GM19239 (cell line): ENCODE results near the gene CLEC4M.
A peak's percentile ranks its signal among the peaks of the same experiment; 100 is the strongest.
"Not testable (repeated sequence)": the region's sequence is repeated elsewhere in the genome, so short reads cannot be mapped to it uniquely, and the experiment has no call there.

ENCODE experiments used
- DNase-seq: peaks from one replicate; pipeline ENCODE4 v3.0.0; 2011; ENCODE audit warnings: low spot score; ENCODE audit not compliant: insufficient read length
- FAIRE-seq: peaks from 2 replicates; lab custom pipeline; 2011; peaks lifted over from hg19 to GRCh38; lab: Jason Lieb, UNC

Gene CLEC4M

DNA sequence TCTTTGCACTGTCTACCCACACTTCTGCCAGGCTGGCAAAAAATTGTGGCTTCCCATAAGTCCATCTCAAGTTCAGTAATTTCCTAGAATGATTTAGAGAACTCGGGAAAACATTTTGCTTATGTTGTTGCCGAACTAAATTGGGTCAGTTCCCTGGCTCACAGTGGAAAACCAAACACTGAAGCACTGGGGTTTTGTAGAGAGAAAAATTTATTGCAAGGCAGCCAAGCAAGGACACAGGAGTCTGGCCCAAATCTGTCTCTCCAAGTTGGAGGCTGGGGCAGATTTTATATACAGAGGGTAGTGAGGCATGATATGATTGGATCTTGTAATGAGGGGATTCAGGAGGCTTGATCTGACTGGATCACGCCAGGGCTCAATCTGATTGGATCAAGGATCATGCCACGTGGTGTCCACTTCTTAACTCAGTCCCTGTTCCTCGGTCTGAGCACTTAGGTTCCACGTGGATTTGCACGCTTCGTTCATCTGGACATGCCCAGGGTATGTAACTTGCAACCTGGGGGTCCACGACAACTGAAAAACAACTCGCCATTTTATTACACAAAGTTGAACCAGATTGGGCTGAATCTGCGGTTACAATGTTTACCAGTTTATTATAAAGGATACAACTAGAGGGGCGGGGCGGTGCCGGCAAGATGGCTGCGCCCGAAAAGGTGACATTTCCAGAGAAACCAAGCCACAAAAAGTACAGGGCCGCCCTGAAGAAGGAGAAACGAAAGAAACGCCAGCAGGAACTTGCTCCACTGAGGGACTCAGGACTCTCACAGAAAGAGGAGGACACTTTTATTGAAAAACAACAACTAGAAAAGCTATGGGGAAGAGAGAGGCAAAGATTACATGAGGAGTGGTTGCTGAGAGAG lies 23.0 kb upstream of the CLEC4M start:
- FAIRE-seq: no peak
- no peak for DNase-seq

DNA sequence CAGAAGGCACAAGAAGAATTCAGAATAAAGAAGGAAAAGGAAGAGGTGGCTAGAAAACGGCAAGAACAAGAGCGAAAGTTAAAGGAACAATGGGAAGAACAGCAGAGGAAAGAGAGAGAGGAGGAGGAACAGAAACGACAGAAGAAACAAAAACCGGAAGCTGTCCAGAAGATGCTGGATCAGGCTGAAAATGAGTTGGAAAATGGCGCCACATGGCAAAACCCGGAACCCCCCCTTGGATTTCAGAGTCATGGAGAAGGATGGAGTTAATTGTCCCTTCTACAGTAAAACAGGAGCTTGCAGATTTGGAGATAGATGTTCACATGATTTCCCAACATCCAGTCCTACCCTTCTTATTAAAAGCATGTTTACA lies 22.4 kb upstream of the CLEC4M start:
- FAIRE-seq: no peak
- no peak for DNase-seq

GRCh38 chr19:7742575-7742974 lies 20.5 kb upstream of the CLEC4M start:
- DNase-seq: no peak
- FAIRE-seq: peak; percentile 11

GRCh38 chr19:7742991-7743390 lies 20.1 kb upstream of the CLEC4M start:
- no peak for DNase-seq
- no peak for FAIRE-seq

DNA sequence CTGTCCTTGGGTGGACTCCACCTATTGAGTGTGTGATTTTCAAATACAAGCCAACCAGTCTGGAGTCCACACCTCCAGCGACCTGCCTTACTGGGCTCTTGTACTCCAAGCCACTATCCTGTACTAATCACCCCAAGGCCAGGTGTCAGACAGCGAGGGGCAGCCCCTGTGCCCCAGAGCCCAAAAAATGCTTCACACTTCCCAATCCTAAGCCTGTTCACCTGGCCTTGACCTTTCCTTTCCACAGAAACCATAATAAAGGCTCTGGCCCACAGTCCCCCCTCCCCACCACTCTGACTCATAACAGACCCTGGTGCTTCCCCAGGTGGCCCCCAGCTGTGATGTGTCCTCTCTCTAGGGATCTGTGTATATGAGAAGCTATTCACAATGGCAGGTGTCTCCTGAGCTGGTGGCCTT lies 19.6 kb upstream of the CLEC4M start:
- DNase-seq: peak; percentile 61
- peak; percentile 72 for FAIRE-seq

GRCh38 chr19:7744199-7744786 lies 18.8 kb upstream of the CLEC4M start:
- FAIRE-seq (peak; percentile 8), DNase-seq (no peak)

DNA sequence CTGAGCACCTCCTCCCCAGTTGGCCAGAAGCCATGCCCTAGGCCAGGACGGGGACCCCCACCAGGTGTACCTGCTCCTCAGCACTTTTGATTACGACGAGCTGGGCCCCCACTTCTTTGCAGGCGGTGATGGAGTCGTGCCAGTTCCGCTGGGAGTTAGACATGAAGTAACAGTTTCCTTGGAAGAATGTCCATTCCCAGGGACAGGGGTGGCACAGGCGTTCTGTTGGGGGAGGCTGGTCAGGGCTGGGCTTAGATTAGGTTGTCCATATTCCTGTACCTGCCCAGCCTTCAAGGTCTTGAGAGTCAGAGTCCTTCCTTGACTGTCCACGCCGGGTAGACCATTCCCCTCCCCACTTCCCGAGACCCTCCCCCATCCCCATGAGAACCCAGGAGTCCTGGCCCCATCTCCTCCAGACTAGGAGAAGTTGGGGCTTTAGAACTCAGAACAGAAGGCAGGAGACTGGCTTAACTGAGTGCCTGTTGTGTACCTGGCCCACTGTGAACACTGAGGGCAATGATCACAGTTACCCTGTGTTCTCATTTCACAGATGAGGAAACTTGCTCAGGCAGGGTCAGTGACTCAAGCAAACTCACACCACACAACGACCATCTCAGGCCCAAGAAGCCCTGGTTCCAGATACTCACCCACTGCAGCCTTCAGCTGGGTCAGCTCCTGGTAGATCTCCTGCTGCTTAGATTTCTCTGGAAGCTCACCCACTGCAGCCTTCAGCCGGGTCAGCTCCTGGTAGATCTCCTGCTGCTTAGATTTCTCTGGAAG lies 18.0 kb upstream of the CLEC4M start:
- FAIRE-seq (peak; percentile 18), DNase-seq (no peak)

GRCh38 chr19:7746306-7746705 lies 16.7 kb upstream of the CLEC4M start:
- DNase-seq, FAIRE-seq: not testable (repeated sequence)

GRCh38 chr19:7746903-7747884 lies 15.8 kb upstream of the CLEC4M start, which contains the start of gene CD209:
Gene CD209 (minus strand): TSS chr19:7747534. CDS start chr19:7747511, 23 bp downstream.
- DNase-seq (no peak), FAIRE-seq (no peak)

- DNase-seq (no peak), FAIRE-seq (no peak)
Measured at GRCh38 chr19:7748171-7748570, 14.9 kb upstream of the CLEC4M start.

- DNase-seq (no peak), FAIRE-seq (no peak)
Measured at GRCh38 chr19:7748756-7749155, 14.3 kb upstream of the CLEC4M start.

DNA sequence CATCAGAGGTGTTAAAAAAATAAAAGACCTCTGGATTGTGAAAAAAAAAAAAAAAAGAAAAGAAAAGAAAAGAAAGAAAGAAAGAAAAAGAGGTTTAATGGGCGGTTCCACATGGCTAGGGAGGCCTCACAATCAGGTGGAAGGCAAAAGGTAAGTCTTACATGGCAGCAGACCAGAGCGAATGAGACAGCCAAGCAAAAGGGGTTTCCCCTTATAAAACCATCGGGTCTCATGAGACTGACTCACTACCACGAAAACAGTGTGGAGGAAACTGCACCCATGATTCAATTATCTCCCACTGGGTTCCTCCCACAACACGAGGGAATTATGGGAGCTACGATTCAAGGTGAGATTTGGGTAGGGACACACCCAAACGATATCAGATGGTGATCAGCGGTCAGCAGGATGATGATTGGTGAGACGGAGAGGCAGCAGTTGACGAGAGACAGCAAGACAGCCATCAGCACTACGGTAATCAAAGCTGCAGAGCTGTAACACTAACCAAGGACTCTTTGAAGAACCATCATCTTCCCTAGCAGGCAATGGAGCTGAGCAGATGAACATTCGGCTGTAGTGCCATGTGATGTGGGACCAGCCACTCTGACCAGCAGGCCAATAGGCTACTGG lies 11.8 kb upstream of the CLEC4M start:
- FAIRE-seq (peak; percentile 59), DNase-seq (no peak)

GRCh38 chr19:7756258-7756657 lies 6.8 kb upstream of the CLEC4M start:
- FAIRE-seq (no peak), DNase-seq (no peak)

DNA sequence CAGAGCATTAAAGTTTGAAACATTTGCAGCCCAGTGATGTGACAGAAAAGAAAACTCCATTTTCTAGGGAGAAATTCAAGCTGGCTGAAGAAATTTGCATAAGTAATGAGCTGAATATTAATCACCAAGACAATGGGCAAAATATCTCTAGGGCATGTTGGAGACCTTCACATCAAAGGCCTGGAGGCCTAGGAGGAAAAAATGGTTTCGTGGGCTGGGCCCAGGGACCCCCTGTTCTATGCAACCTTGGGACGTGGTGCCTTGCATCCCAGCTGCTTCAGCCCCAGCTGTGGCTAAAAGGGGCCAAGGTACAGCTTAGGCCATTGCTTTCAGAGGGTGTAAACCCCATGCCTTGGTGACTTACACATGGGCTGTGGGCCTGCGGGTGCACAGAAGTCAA lies 5.7 kb upstream of the CLEC4M start:
- DNase-seq: no peak
- peak; percentile 21 for FAIRE-seq

DNA sequence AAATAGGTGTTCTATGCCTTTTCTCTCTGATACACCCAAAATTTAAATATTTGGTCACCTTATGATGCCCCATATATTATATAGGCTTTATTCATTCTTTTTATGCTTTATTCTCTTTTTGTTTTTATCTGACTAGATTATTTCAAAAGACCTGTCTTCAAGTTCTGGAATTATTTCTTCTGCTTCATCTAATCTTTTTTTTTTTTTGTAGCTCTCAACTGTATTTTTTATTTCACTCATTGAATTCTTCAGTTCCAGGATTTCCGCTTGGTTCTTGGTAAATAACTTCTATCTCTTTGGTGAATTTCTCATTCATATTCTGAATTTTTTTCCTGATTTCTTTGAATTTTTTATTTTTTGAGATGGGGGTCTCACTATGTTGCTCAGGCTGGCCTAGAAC lies 3.9 kb upstream of the CLEC4M start:
- DNase-seq (no peak), FAIRE-seq (no peak)

- no peak for DNase-seq
- no peak for FAIRE-seq
Measured at GRCh38 chr19:7763696-7764095, 653 bp downstream of the CLEC4M start.

DNA sequence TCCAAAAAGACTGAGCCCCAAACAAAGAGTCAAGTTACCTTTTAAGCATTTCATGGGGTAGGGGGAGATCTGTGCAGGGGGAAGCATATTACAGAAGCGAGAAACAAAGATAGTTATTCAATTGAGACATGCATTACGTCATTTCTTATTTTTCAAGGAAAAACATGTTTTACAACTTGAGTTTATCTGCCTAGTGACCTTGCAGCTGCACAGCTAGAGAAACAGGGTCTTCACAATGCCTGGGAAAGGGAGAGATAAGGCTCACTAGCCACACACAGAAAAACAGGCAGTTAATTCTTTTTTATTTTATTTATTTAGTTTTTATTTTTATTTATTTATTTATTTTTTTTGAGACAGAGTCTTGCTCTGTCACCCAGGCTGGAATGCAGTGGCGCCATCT lies 1.1 kb downstream of the CLEC4M start:
- not testable (repeated sequence) for FAIRE-seq, DNase-seq

DNA sequence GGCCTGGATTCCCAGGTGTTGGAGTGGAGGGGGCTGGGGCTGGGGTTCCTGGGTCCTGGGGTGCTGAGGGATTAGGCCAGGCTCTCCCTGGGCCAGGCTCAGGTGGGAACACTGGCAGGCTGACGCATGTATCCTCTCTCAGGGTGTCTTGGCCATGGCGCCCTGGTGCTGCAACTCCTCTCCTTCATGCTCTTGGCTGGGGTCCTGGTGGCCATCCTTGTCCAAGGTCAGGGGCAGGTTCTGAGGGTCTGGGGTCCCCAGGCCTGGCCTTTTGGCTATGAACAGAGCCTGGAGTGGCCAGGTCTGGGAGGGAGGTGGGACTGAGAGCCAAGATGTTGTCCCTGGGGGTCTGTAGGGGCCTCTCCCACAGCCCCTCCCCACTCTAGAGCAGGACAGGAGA lies 2.0 kb downstream of the CLEC4M start:
- not testable (repeated sequence) for DNase-seq, FAIRE-seq

GRCh38 chr19:7766535-7766934 lies 3.5 kb downstream of the CLEC4M start:
- no peak for FAIRE-seq

More at GRCh38 chr19:7766535-7766934, 3.5 kb downstream of the CLEC4M start:
- no peak for DNase-seq
